ENCODE data around the gene KCNIP1.

GRCh38 chr5:170532935-170533334, 29.1 kb downstream of the KCNIP1 start:
- TF ChIP-seq CTCF (conservative IDR thresholded peaks at IDR 0.05; ENCODE audit: low read depth, low read length): no peak
- no peak for TF ChIP-seq EZH2phosphoT487 (IDR thresholded peaks at IDR 0.05; ENCODE audit: borderline replicate concordance, low read length)
- no peak for TF ChIP-seq EZH2 (IDR thresholded peaks at IDR 0.05; ENCODE audit: low read length, unreplicated experiment)

Measured in PC-3 (cell line).